SKM-1 (cell line): Measurements from ENCODE around the gene WAPL.
"Not testable (repeated sequence)": the region's sequence is repeated elsewhere in the genome, so short reads cannot be mapped to it uniquely, and the experiment has no call there.

ENCODE experiments used
- DNase-seq: peaks from one replicate; lab custom pipeline; 2025; ENCODE audit not compliant: unreplicated experiment; lab: John Stamatoyannopoulos, UW

Gene WAPL

GRCh38 chr10:86521678-86522509, at the start of gene WAPL:
Gene WAPL, minus strand, starts transcription at chr10:86521792. Its CDS starts 3,723 bp downstream, at chr10:86518069.
- peak; percentile 92 for DNase-seq

GRCh38 chr10:86569335-86569734, 47.7 kb upstream of the WAPL start:
- no peak for DNase-seq

GRCh38 chr10:86566518-86566917, 44.9 kb upstream of the WAPL start:
- DNase-seq, result not testable (repeated sequence)

GRCh38 chr10:86563338-86563737, 41.7 kb upstream of the WAPL start:
- not testable (repeated sequence) for DNase-seq

- not testable (repeated sequence) for DNase-seq
Measured at GRCh38 chr10:86558695-86559094, 37.1 kb upstream of the WAPL start.

- no peak for DNase-seq
Measured at GRCh38 chr10:86556933-86557649, 35.5 kb upstream of the WAPL start.

- no peak for DNase-seq
Measured at GRCh38 chr10:86556532-86556931, 34.9 kb upstream of the WAPL start.

GRCh38 chr10:86553639-86554038, 32.0 kb upstream of the WAPL start:
- DNase-seq, result no peak

- DNase-seq, result no peak
Measured at GRCh38 chr10:86553213-86553612, 31.6 kb upstream of the WAPL start.

GRCh38 chr10:86547296-86547695, 25.7 kb upstream of the WAPL start:
- DNase-seq, result no peak

- no peak for DNase-seq
Measured at GRCh38 chr10:86545101-86545500, 23.5 kb upstream of the WAPL start.

- no peak for DNase-seq
Measured at GRCh38 chr10:86540016-86540415, 18.4 kb upstream of the WAPL start.

- no peak for DNase-seq
Measured at GRCh38 chr10:86538547-86538946, 17.0 kb upstream of the WAPL start.

GRCh38 chr10:86538040-86538439, 16.4 kb upstream of the WAPL start:
- DNase-seq, result not testable (repeated sequence)

- no peak for DNase-seq
Measured at GRCh38 chr10:86536294-86536861, 14.8 kb upstream of the WAPL start.

- DNase-seq, result no peak
Measured at GRCh38 chr10:86535132-86535882, 13.7 kb upstream of the WAPL start.

- DNase-seq, result no peak
Measured at GRCh38 chr10:86533328-86533727, 11.7 kb upstream of the WAPL start.

- not testable (repeated sequence) for DNase-seq
Measured at GRCh38 chr10:86528736-86529135, 7.1 kb upstream of the WAPL start.

- DNase-seq, result no peak
Measured at GRCh38 chr10:86526606-86527005, 5.0 kb upstream of the WAPL start.

- DNase-seq, result not testable (repeated sequence)
Measured at GRCh38 chr10:86525713-86526112, 4.1 kb upstream of the WAPL start.
